Endothelial cell of umbilical vein (primary cell): ENCODE data around the gene PDPK1. TPM values are rescaled to one million over a fixed set of nuclear protein-coding genes. Genes with fewer than 3 reads are reported as not detected.

Source experiments
- BruUV-seq: library from RNA; stranded (reverse); fragments of 400-500 nt; replicated peaks from 2 replicates; lab custom pipeline; 2021; lab: Mats Ljungman, UMichigan
- CTCF ChIA-PET: fragments of 300-600, 350-600 bp; sonication (Branson Sonifier 250); formaldehyde crosslinking; loops from one replicate; lab custom pipeline; 2021; ENCODE audit warnings: antibody characterized with exemption, inconsistent platforms; lab: Charles Lee
- POLR2A ChIA-PET: fragments of 300-600, 350-600 bp; sonication (Branson Sonifier 250); formaldehyde crosslinking; loops from one replicate; lab custom pipeline; 2021; ENCODE audit warnings: antibody characterized with exemption, inconsistent platforms; lab: Charles Lee
- DNase-seq: peaks from one replicate; pipeline ENCODE4 v3.0.0-alpha.2; 2011; ENCODE audit warnings: low read depth, low spot score
- FAIRE-seq: peaks from 2 replicates; lab custom pipeline; 2011; peaks lifted over from hg19 to GRCh38; lab: Jason Lieb, UNC
- H2AFZ ChIP-seq: 2 replicates; pipeline ENCODE4 v1.6.0; 2012; ENCODE audit warnings: low read depth, low read length, control low read depth, inconsistent platforms
- H3K27ac ChIP-seq: 2 replicates; pipeline ENCODE4 v1.5.1; 2011; ENCODE audit warnings: low read depth, mild to moderate bottlenecking, control low read depth, low read length, moderate library complexity; ENCODE audit not compliant: insufficient read depth
- H3K27me3 ChIP-seq, 2 experiments: 2 replicates each; pipeline versions ENCODE4 v1.6.0 to v1.6.1; 2011; ENCODE audit warnings: low read length in 2 of 2, mixed read lengths in 1 of 2; ENCODE audit not compliant: control insufficient read depth in 2 of 2, insufficient read depth in 2 of 2
- H3K36me3 ChIP-seq, 2 experiments: 2 replicates in 1 of 2; 3 replicates in 1 of 2; pipeline ENCODE4 v1.5.1; 2011; ENCODE audit warnings: low read length in 2 of 2, mild to moderate bottlenecking in 1 of 2, moderate library complexity in 1 of 2; ENCODE audit not compliant: control insufficient read depth in 2 of 2, insufficient read depth in 2 of 2; ENCODE audit errors: extremely low read depth in 1 of 2
- H3K4me1 ChIP-seq: 3 replicates; pipeline ENCODE4 v1.5.1; 2011; ENCODE audit warnings: mild to moderate bottlenecking, low read length; ENCODE audit not compliant: control insufficient read depth, insufficient read depth; ENCODE audit errors: extremely low read depth
- H3K4me2 ChIP-seq: 2 replicates; pipeline ENCODE4 v1.6.1; 2011; ENCODE audit warnings: low read length, control low read depth, mixed read lengths; ENCODE audit not compliant: insufficient read depth
- H3K4me3 ChIP-seq, 3 experiments: fragments of 200-600 bp in 1 of 3; sonication (generic), shearing (Covaris generic) in 1 of 3; replicated peaks in 1 of 3; 2 replicates each; pipeline ENCODE4 v1.5.1; 2011 to 2016; ENCODE audit warnings: control low read depth in 3 of 3, low read length in 3 of 3, mild to moderate bottlenecking in 2 of 3, inconsistent platforms in 1 of 3, low read depth in 1 of 3, moderate library complexity in 1 of 3; ENCODE audit not compliant: insufficient read depth in 1 of 3
- H3K79me2 ChIP-seq: 2 replicates; pipeline ENCODE4 v1.6.0; 2012; ENCODE audit warnings: low read length, inconsistent platforms; ENCODE audit not compliant: control insufficient read depth, insufficient read depth
- H3K9ac ChIP-seq: replicated peaks from 2 replicates; pipeline ENCODE3; 2011; ENCODE audit warnings: low read length, control low read depth; ENCODE audit not compliant: insufficient read depth; ENCODE audit errors: extremely low read depth
- H3K9me1 ChIP-seq: replicated peaks from 3 replicates; pipeline ENCODE4 v1.6.0; 2011; ENCODE audit warnings: mild to moderate bottlenecking, low read length; ENCODE audit not compliant: control insufficient read depth, insufficient read depth; ENCODE audit errors: extremely low read depth
- H3K9me3 ChIP-seq: replicated peaks from 2 replicates; pipeline ENCODE4 v1.5.1; 2012; ENCODE audit warnings: low read length, inconsistent platforms; ENCODE audit not compliant: control insufficient read depth, insufficient read depth
- H4K20me1 ChIP-seq: replicated peaks from 2 replicates; pipeline ENCODE3; 2011; ENCODE audit warnings: mild to moderate bottlenecking, low read length; ENCODE audit not compliant: control insufficient read depth, insufficient read depth; ENCODE audit errors: extremely low read depth
- CTCF ChIP-seq, 2 donors: IDR thresholded peaks; 1 replicate in 1 of 2; 2 replicates in 1 of 2; pipeline ENCODE4 v1.5.1; 2011; ENCODE audit warnings: low read length in 2 of 2, mild to moderate bottlenecking in 2 of 2, moderate library complexity in 2 of 2, control low read depth in 1 of 2, inconsistent platforms in 1 of 2, low read depth in 1 of 2; ENCODE audit not compliant: insufficient read depth in 1 of 2; ENCODE audit errors: extremely low read depth in 1 of 2
- EZH2 ChIP-seq: IDR thresholded peaks from 2 replicates; pipeline ENCODE4 v1.6.1; 2012; ENCODE audit warnings: borderline replicate concordance, low read depth, mild to moderate bottlenecking, moderate library complexity, low read length, inconsistent platforms; ENCODE audit not compliant: severe bottlenecking
- FOS ChIP-seq: IDR thresholded peaks from 2 replicates; pipeline ENCODE4 v1.6.1; 2011; ENCODE audit warnings: mild to moderate bottlenecking, low read length, moderate library complexity, borderline replicate concordance; ENCODE audit not compliant: insufficient read depth
- GATA2 ChIP-seq: IDR thresholded peaks from 2 replicates; pipeline ENCODE4 v1.7.0; 2011; ENCODE audit warnings: low read depth, mild to moderate bottlenecking, moderate library complexity, mixed read lengths, low read length; ENCODE audit not compliant: insufficient read length, insufficient read depth
- JUN ChIP-seq: IDR thresholded peaks from 2 replicates; pipeline ENCODE4 v1.6.1; 2011; ENCODE audit warnings: borderline replicate concordance, low read depth; ENCODE audit not compliant: insufficient read length, insufficient read depth
- MAX ChIP-seq: IDR thresholded peaks from 2 replicates; pipeline ENCODE4 v1.6.1; 2011; ENCODE audit not compliant: insufficient read depth, insufficient read length
- MYC ChIP-seq: IDR thresholded peaks from one replicate; pipeline ENCODE4 v1.6.1; 2011; ENCODE audit warnings: mild to moderate bottlenecking, low read depth, low read length
- POLR2A ChIP-seq: IDR thresholded peaks from 2 replicates; pipeline ENCODE4 v1.6.1; 2012; ENCODE audit warnings: low read depth, mild to moderate bottlenecking, control low read depth, low read length
- POLR2AphosphoS5 ChIP-seq: IDR thresholded peaks from 2 replicates; pipeline ENCODE4 v1.6.1; 2012; ENCODE audit warnings: low read depth, mild to moderate bottlenecking, control low read depth, low read length, moderate library complexity; ENCODE audit not compliant: insufficient read depth
- dilution Hi-C: fragments of 300-500 bp; cut with MboI; formaldehyde crosslinking; loops from one replicate; pipeline ENCODE4 v1.15.0; 2019; ENCODE audit warnings: low sequenced_read_pairs; ENCODE audit not compliant: extremely low pct_ligation_motif_present
- intact Hi-C: fragments of 100-400 bp; cut with micrococcal nuclease; formaldehyde crosslinking; loops from one replicate; pipeline ENCODE4 v1.10.0; 2022
- polyA plus RNA-seq, 4 experiments: library from polyadenylated mRNA; depleted of rRNA in 3 of 4; stranded (reverse) in 3 of 4; unstranded in 1 of 4; fragments of >200 nt; gene quantifications; 2 replicates each; pipeline versions ENCODE4 v1.2.1 to v1.2.3, GENCODE V29; 2011 to 2012; ENCODE audit warnings: missing spikeins in 1 of 4
- total RNA-seq: library from RNA; stranded (reverse); gene quantifications from 2 replicates; pipeline ENCODE4 v1.2.3, GENCODE V29; 2021

Gene PDPK1
- total and polyA plus RNA-seq, 2 donors (not counting 3 experiments of a cell fraction or from before 2014, with no cell fraction given): 22.4 to 37.3 TPM

GRCh38 chr16:2524339-2524938, 13.4 kb upstream of the PDPK1 start:
- H3K4me3 ChIP-seq: no peak overlapping the region
- peaks cover 10% of the 10 kb centered on the region for H3K79me2 ChIP-seq
- H3K9me3 ChIP-seq: no peaks in the 10 kb centered on the region
- no peaks in the 10 kb centered on the region for H4K20me1 ChIP-seq
- TF ChIP-seq MYC (no peak), GATA2 (no peak), CTCF (IDR thresholded peaks at IDR 0.05; ENCODE audit: extremely low read depth in 1 of 2, insufficient read depth in 1 of 2, low read depth in 1 of 2, low read length in 2 of 2) (no peak), MAX (no peak), FOS (no peak), POLR2AphosphoS5 (no peak), POLR2A (no peak), EZH2 (no peak), JUN (no peak)
- no peak overlapping the region for H3K9ac ChIP-seq
- no peaks in the 10 kb centered on the region for H3K9me1 ChIP-seq
- no peaks in the 10 kb centered on the region for H3K27me3 ChIP-seq
- ChIA-PET CTCF (no interaction called here), POLR2A (interaction anchor here (0.8 kb wide), 1 partner anchor 9 kb away, joined by 3 read pairs; no protein-coding TSS in a partner anchor)
- no peak overlapping the region for H3K4me2 ChIP-seq
- peaks cover 8 to 39% of the 10 kb centered on the region in 2 experiments for H3K36me3 ChIP-seq
- no TSS peak for BruUV-seq
- H3K27ac ChIP-seq: no peak overlapping the region
- dilution Hi-C loops (no loop called here), intact Hi-C loops (no loop called here)
- FAIRE-seq: no peak
- no peak overlapping the region for H2AFZ ChIP-seq
- H3K4me1 ChIP-seq: peaks cover 10% of the 10 kb centered on the region
- no peak for DNase-seq
